Choroid plexus epithelial cell (primary cell): Measurements from ENCODE around the gene PRKN.
"Not testable (repeated sequence)": the region's sequence is repeated elsewhere in the genome, so short reads cannot be mapped to it uniquely, and the experiment has no call there.

Source experiments
- DNase-seq: peaks from one replicate; pipeline ENCODE4 v3.0.0-alpha.2; 2010; ENCODE audit warnings: low read depth
- H3K4me3 ChIP-seq: 2 replicates; pipeline ENCODE4 v1.5.1; 2011; ENCODE audit warnings: low read depth, mild to moderate bottlenecking, control low read depth, low read length, moderate library complexity
- CTCF ChIP-seq: conservative IDR thresholded peaks from 2 replicates; pipeline ENCODE4 v1.5.1; 2011; ENCODE audit warnings: low read depth, mild to moderate bottlenecking, control low read depth, inconsistent platforms, low read length, moderate library complexity

PRKN gene

GRCh38 chr6:161869491-161869890 is 858.1 kb downstream of the PRKN start:
- H3K4me3 ChIP-seq: no peak overlapping the region
- no peak for DNase-seq
- no peak for TF ChIP-seq CTCF

GRCh38 chr6:161866570-161866969 is 861.0 kb downstream of the PRKN start:
- no peak overlapping the region for H3K4me3 ChIP-seq
- no peak for TF ChIP-seq CTCF
- no peak for DNase-seq

- DNase-seq: not testable (repeated sequence)
Observed at GRCh38 chr6:161861061-161861460, 866.5 kb downstream of the PRKN start.

GRCh38 chr6:161853657-161854056 is 873.9 kb downstream of the PRKN start:
- no peak for TF ChIP-seq CTCF
- H3K4me3 ChIP-seq: no peak overlapping the region
- DNase-seq: no peak

More at GRCh38 chr6:161861061-161861460, 866.5 kb downstream of the PRKN start:
- H3K4me3 ChIP-seq: not testable (repeated sequence)

- H3K4me3 ChIP-seq, DNase-seq: not testable (repeated sequence)
Observed at GRCh38 chr6:161851486-161851885, 876.1 kb downstream of the PRKN start.

GRCh38 chr6:161850562-161850961 is 877.0 kb downstream of the PRKN start:
- no peak overlapping the region for H3K4me3 ChIP-seq
- no peak for TF ChIP-seq CTCF
- no peak for DNase-seq

- TF ChIP-seq CTCF: no peak
- H3K4me3 ChIP-seq: no peak overlapping the region
- DNase-seq: no peak
Observed at GRCh38 chr6:161847628-161848027, 879.9 kb downstream of the PRKN start.

GRCh38 chr6:161844804-161845203 is 882.8 kb downstream of the PRKN start:
- no peak for DNase-seq
- no peak for TF ChIP-seq CTCF
- H3K4me3 ChIP-seq: no peak overlapping the region
